Bronchial epithelial cell (primary cell): ENCODE results near the gene KDM4B. TPM values are rescaled to one million over a fixed set of nuclear protein-coding genes. Genes with fewer than 3 reads are reported as not detected.
"Not testable (repeated sequence)": the region's sequence is repeated elsewhere in the genome, so short reads cannot be mapped to it uniquely, and the experiment has no call there.

Experiments
- DNase-seq: peaks from one replicate; pipeline ENCODE4 v3.0.0-alpha.2; 2010; ENCODE audit warnings: low read depth
- FAIRE-seq: peaks from 2 replicates; lab custom pipeline; 2011; peaks lifted over from hg19 to GRCh38; lab: Jason Lieb, UNC
- H3K27me3 ChIP-seq: 2 replicates; pipeline ENCODE4 v1.5.1; 2011; ENCODE audit warnings: low read length; ENCODE audit not compliant: control insufficient read depth, insufficient read depth
- H3K36me3 ChIP-seq: 2 replicates; pipeline ENCODE4 v1.5.1; 2011; ENCODE audit warnings: low read length; ENCODE audit not compliant: control insufficient read depth, insufficient read depth
- H3K4me3 ChIP-seq: 2 replicates; pipeline ENCODE4 v1.5.1; 2011; ENCODE audit warnings: mild to moderate bottlenecking, low read depth, low read length, control low read depth
- CTCF ChIP-seq: IDR thresholded peaks from 2 replicates; pipeline ENCODE4 v1.5.1; 2011; ENCODE audit warnings: mild to moderate bottlenecking, moderate library complexity, low read length, control low read depth, inconsistent platforms; ENCODE audit not compliant: insufficient read depth, severe bottlenecking
- total RNA-seq: library from RNA; depleted of rRNA; stranded (reverse); fragments of >200 nt; gene quantifications from 2 replicates; pipeline ENCODE4 v1.2.1, GENCODE V29; 2014

The KDM4B gene
- total RNA-seq, 1 donor from 2014 or later: 12.6 TPM

- DNase-seq: no peak
- no peak for TF ChIP-seq CTCF
- Histone ChIP-seq H3K27me3 (no peaks in the 10 kb centered on the region), H3K4me3 (no peak overlapping the region), H3K36me3 (peaks cover 7% of the 10 kb centered on the region)
- FAIRE-seq: peak; percentile 18
Observed at GRCh38 chr19:5028229-5028886, 59.4 kb downstream of the KDM4B start.

- TF ChIP-seq CTCF: peak; percentile 67
- not testable (repeated sequence) for FAIRE-seq, H3K27me3 ChIP-seq, H3K4me3 ChIP-seq
- peaks cover 14% of the 10 kb centered on the region for H3K36me3 ChIP-seq
- DNase-seq: peak; percentile 27
Observed at GRCh38 chr19:5029596-5029995, 60.7 kb downstream of the KDM4B start.

- Histone ChIP-seq H3K36me3 (peaks cover 14% of the 10 kb centered on the region), H3K27me3 (no peaks in the 10 kb centered on the region), H3K4me3 (no peak overlapping the region)
- no peak for FAIRE-seq
- no peak for TF ChIP-seq CTCF
- no peak for DNase-seq
Observed at GRCh38 chr19:5030136-5030820, 61.4 kb downstream of the KDM4B start.

- no peak for FAIRE-seq
- H3K36me3 ChIP-seq: peaks cover 12% of the 10 kb centered on the region
- no peak overlapping the region for H3K4me3 ChIP-seq
- no peaks in the 10 kb centered on the region for H3K27me3 ChIP-seq
- no peak for TF ChIP-seq CTCF
- no peak for DNase-seq
Observed at GRCh38 chr19:5030822-5031221, 61.9 kb downstream of the KDM4B start.

GRCh38 chr19:5031231-5032100 lies 62.6 kb downstream of the KDM4B start:
- peaks cover 13% of the 10 kb centered on the region for H3K36me3 ChIP-seq
- TF ChIP-seq CTCF: peak; percentile 95
- no peak overlapping the region for H3K4me3 ChIP-seq
- DNase-seq (peak; percentile 48), FAIRE-seq (no peak)
- no peaks in the 10 kb centered on the region for H3K27me3 ChIP-seq
